Osteoblast (primary cell): Measurements from ENCODE around the gene ARSK. TPM values are rescaled to one million over a fixed set of nuclear protein-coding genes. Genes with fewer than 3 reads are reported as not detected.
"Not testable (repeated sequence)": the region's sequence is repeated elsewhere in the genome, so short reads cannot be mapped to it uniquely, and the experiment has no call there.

Experiments
- DNase-seq: peaks from one replicate; pipeline ENCODE4 v3.0.0; 2011; ENCODE audit warnings: low spot score, mixed read lengths; ENCODE audit not compliant: insufficient read length; ENCODE audit errors: missing footprints
- H2AFZ ChIP-seq: 2 replicates; pipeline ENCODE4 v1.6.0; 2011; ENCODE audit warnings: mild to moderate bottlenecking, low read length
- H3K27ac ChIP-seq: 2 replicates; pipeline ENCODE4 v1.5.1; 2011; ENCODE audit warnings: mild to moderate bottlenecking, low read depth, low read length, moderate library complexity
- H3K27me3 ChIP-seq: 2 replicates; pipeline ENCODE4 v1.6.0; 2012; ENCODE audit warnings: mild to moderate bottlenecking, control low read depth, inconsistent platforms, low read length, moderate library complexity; ENCODE audit not compliant: insufficient read depth
- H3K36me3 ChIP-seq: 2 replicates; pipeline ENCODE4 v1.5.1; 2011; ENCODE audit warnings: mild to moderate bottlenecking, low read length, control low read depth, moderate library complexity; ENCODE audit not compliant: insufficient read depth
- H3K4me1 ChIP-seq: 2 replicates; pipeline ENCODE4 v1.5.1; 2011; ENCODE audit warnings: mild to moderate bottlenecking, low read length, control low read depth, moderate library complexity; ENCODE audit not compliant: insufficient read depth
- H3K4me2 ChIP-seq: 2 replicates; pipeline ENCODE4 v1.6.0; 2011; ENCODE audit warnings: mild to moderate bottlenecking, low read length; ENCODE audit not compliant: insufficient read depth
- H3K4me3 ChIP-seq: fragments of 200-600 bp; sonication (generic); 3 replicates; pipeline ENCODE4 v1.5.1; 2012; ENCODE audit warnings: mild to moderate bottlenecking, low read length, inconsistent platforms; ENCODE audit not compliant: insufficient read depth
- H3K79me2 ChIP-seq: 2 replicates; pipeline ENCODE4 v1.6.0; 2012; ENCODE audit warnings: mild to moderate bottlenecking, low read length, control low read depth, inconsistent platforms; ENCODE audit not compliant: insufficient read depth
- H3K9me3 ChIP-seq: 2 replicates; pipeline ENCODE4 v1.5.1; 2011; ENCODE audit warnings: low read depth, low read length, control low read depth
- H4K20me1 ChIP-seq: 2 replicates; pipeline ENCODE4 v1.6.0; 2012; ENCODE audit warnings: mild to moderate bottlenecking, low read length, control low read depth; ENCODE audit not compliant: insufficient read depth
- total RNA-seq: library from RNA; depleted of rRNA; stranded (reverse); fragments of >200 nt; gene quantifications from 2 replicates; pipeline ENCODE4 v1.2.3, GENCODE V29; 2012
- TF ChIP-seq, protein P1 (sequence below): IDR thresholded peaks from 2 replicates; pipeline ENCODE4 v1.5.1; 2011; ENCODE audit warnings: mild to moderate bottlenecking, low read depth, low read length, moderate library complexity; ENCODE audit errors: extremely low read depth

The ARSK gene
- total RNA-seq, 1 donor = 10.5 TPM

- Histone ChIP-seq H2AFZ (no peak overlapping the region), H3K79me2 (no peaks in the 10 kb centered on the region)
- TF ChIP-seq, protein P1, sequence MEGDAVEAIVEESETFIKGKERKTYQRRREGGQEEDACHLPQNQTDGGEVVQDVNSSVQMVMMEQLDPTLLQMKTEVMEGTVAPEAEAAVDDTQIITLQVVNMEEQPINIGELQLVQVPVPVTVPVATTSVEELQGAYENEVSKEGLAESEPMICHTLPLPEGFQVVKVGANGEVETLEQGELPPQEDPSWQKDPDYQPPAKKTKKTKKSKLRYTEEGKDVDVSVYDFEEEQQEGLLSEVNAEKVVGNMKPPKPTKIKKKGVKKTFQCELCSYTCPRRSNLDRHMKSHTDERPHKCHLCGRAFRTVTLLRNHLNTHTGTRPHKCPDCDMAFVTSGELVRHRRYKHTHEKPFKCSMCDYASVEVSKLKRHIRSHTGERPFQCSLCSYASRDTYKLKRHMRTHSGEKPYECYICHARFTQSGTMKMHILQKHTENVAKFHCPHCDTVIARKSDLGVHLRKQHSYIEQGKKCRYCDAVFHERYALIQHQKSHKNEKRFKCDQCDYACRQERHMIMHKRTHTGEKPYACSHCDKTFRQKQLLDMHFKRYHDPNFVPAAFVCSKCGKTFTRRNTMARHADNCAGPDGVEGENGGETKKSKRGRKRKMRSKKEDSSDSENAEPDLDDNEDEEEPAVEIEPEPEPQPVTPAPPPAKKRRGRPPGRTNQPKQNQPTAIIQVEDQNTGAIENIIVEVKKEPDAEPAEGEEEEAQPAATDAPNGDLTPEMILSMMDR = no peak
Measured at GRCh38 chr5:95628933-95629332, 74.0 kb downstream of the ARSK start.

DNA sequence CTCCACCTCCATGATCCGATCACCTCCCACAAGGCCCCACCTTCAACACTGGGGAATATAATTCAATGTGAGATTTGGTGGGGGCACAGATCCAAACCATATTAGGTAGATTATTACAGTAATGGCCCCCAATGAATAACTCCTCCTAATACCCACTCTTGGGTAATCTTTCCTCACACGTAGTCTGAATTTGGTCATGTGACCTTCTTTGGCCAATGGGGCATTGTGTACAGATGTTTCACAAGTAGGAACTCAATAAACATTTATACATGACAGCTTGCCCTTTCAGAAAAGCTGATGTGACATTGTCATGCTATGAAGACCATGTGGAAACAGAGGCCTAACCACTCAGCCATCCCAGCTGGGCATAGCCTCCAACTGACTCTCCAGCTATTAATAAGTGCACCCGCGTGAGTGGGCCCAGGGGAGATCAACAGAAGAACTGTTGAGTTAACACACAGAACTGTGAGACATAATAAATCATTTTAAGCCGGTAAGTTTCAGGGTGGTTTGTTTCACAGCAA, 75.6 kb downstream of the ARSK start:
- TF ChIP-seq, protein P1 = no peak
- no peak overlapping the region for H3K27ac ChIP-seq
- no peak overlapping the region for H3K4me2 ChIP-seq
- no peaks in the 10 kb centered on the region for H3K36me3 ChIP-seq
- peaks cover 20% of the 10 kb centered on the region for H3K4me1 ChIP-seq
- no peak overlapping the region for H3K4me3 ChIP-seq
- H2AFZ ChIP-seq = peak overlapping the region; percentile 48
- H4K20me1 ChIP-seq = no peaks in the 10 kb centered on the region
- DNase-seq = no peak
- no peaks in the 10 kb centered on the region for H3K9me3 ChIP-seq
- no peaks in the 10 kb centered on the region for H3K79me2 ChIP-seq
- H3K27me3 ChIP-seq = no peaks in the 10 kb centered on the region

More at GRCh38 chr5:95628933-95629332, 74.0 kb downstream of the ARSK start:
- Histone ChIP-seq H3K4me3 (no peak overlapping the region), H3K4me1 (peaks cover 20% of the 10 kb centered on the region), H3K27ac (no peak overlapping the region), H3K36me3 (no peaks in the 10 kb centered on the region), H3K27me3 (no peaks in the 10 kb centered on the region), H3K9me3 (no peaks in the 10 kb centered on the region), H3K4me2 (no peak overlapping the region), H4K20me1 (no peaks in the 10 kb centered on the region)
- DNase-seq = no peak

DNA sequence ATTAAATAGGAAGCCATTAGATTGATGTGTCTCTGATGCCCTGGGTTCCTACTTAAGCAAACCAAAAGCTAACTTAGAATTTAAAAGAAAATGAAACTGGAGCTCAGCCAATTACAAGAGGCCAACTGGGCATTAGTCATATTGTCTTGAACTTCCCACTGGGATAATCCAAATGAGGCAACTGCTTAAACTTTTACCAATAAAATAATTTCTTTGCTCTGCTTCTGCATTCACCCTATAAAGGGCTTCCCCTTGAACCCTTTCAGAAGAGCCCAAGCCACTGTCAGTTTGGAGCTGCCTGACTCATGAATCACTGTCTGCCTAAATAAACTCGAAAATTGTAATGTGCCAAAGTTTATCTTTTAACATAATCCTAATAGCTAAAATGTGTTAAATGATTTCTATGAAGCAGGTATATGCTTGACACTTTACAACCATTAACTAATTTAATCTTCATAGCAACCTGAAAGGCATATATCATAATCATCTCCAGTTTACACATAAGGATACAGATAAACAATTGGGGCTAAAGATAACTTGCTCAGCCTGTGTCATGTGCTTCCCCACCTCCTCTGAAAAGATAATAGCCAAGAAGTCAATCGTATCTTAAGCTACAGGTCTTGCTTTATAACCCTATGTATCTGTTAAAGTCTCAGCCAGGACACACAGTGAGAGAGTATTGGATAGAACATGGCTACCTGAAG, 76.5 kb downstream of the ARSK start:
- TF ChIP-seq, protein P1 = no peak
- H3K4me2 ChIP-seq = peak overlapping the region; percentile 58
- H3K79me2 ChIP-seq = no peaks in the 10 kb centered on the region
- H3K27ac ChIP-seq = peak overlapping the region; percentile 81
- H2AFZ ChIP-seq = peak overlapping the region; percentile 92
- no peaks in the 10 kb centered on the region for H4K20me1 ChIP-seq
- peak overlapping the region; percentile 27 for H3K4me3 ChIP-seq
- peak; percentile 79 for DNase-seq
- H3K36me3 ChIP-seq = no peaks in the 10 kb centered on the region
- H3K9me3 ChIP-seq = no peaks in the 10 kb centered on the region
- no peaks in the 10 kb centered on the region for H3K27me3 ChIP-seq
- peaks cover 20% of the 10 kb centered on the region for H3K4me1 ChIP-seq

DNA sequence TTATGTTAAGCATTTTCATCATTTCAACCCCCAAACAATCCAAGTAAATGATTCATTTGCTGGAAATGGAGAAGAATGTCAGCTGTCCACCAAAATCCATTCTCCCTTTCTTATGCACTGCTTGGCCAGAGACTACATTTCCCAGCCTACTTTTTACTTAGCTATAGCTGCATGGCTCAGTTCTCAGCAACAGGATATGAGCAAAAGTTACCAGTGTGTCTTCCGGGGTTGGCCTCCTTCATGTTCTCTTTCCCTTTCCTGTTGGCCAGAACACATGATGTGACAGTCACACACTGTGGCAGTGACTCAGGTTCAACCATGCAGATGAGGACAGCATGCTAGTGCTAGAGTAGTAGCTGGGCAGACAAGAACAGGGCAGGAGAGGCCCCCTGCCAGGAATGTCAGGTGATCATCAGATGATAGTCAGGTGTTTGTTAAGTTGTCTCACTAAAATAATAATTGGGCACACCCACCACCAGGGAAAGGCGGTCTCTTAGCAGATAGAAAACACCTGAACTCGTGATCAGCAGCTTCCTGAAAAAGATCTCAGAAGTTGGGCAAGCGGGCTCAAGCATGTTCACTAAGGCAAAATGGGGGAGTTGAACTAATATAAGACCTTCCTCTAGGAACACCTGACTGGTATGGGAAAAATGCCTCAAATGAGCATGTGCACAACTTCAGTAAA, 77.2 kb downstream of the ARSK start:
- H3K9me3 ChIP-seq = no peaks in the 10 kb centered on the region
- peak overlapping the region; percentile 58 for H3K4me2 ChIP-seq
- H4K20me1 ChIP-seq = no peaks in the 10 kb centered on the region
- TF ChIP-seq, protein P1 = no peak
- peak; percentile 91 for DNase-seq
- peak overlapping the region; percentile 27 for H3K4me3 ChIP-seq
- no peaks in the 10 kb centered on the region for H3K36me3 ChIP-seq
- H2AFZ ChIP-seq = peak overlapping the region; percentile 92
- H3K27me3 ChIP-seq = no peaks in the 10 kb centered on the region
- H3K4me1 ChIP-seq = peaks cover 20% of the 10 kb centered on the region
- H3K79me2 ChIP-seq = no peaks in the 10 kb centered on the region
- peak overlapping the region; percentile 81 for H3K27ac ChIP-seq

- H3K79me2 ChIP-seq, H4K20me1 ChIP-seq, H3K27me3 ChIP-seq, DNase-seq, H3K4me2 ChIP-seq, H2AFZ ChIP-seq, H3K27ac ChIP-seq, H3K4me3 ChIP-seq, H3K9me3 ChIP-seq, H3K36me3 ChIP-seq: not testable (repeated sequence)
- H3K4me1 ChIP-seq = peaks cover 20% of the 10 kb centered on the region
Measured at GRCh38 chr5:95632942-95633341, 78.0 kb downstream of the ARSK start.
